ENCODE measurements around the gene CD274. TPM values are rescaled to one million over a fixed set of nuclear protein-coding genes. Genes with fewer than 3 reads are reported as not detected.

Gene CD274
- total and polyA plus RNA-seq, 2 of the 8 experiments (the other 6 are each of a cell fraction or from before 2014, with no cell fraction given): 0.08 to 0.15 TPM

GRCh38 chr9:5453004-5453403 lies 2.7 kb downstream of the CD274 start:
- Histone ChIP-seq H3K56ac (replicated peaks; ENCODE audit: insufficient read length, low read depth, low read length) (no peak overlapping the region), H2BK15ac (ENCODE audit: low read length) (no peak overlapping the region), H3K27ac (ENCODE audit: low read depth, low read length) (no peak overlapping the region), H4K5ac (ENCODE audit: insufficient read length, low read depth, low read length) (no peak overlapping the region), H3K4me2 (ENCODE audit: insufficient read depth in 1 of 2, low read depth in 2 of 2, low read length in 2 of 2) (no peak overlapping the region), H3K23me2 (ENCODE audit: low read depth, low read length) (no peaks in the 10 kb centered on the region; the same call in 1 of the 2 replicates), H3K4me1 (replicated peaks in 1 of 4; ENCODE audit: control insufficient read depth in 3 of 4, insufficient read depth in 4 of 4, low read length in 3 of 4) (peaks cover 0 to 2% (median 0%) of the 10 kb centered on the region in 4 experiments; a peak in 2 of 7 replicates), H3K36me3 (ENCODE audit: control insufficient read depth in 2 of 4, insufficient read depth in 4 of 4, low read length in 3 of 4) (no peaks in the 10 kb centered on the region), H3K79me2 (ENCODE audit: control insufficient read depth in 1 of 2, insufficient read depth in 2 of 2, low read length in 2 of 2) (no peaks in the 10 kb centered on the region), H4K91ac (replicated peaks; ENCODE audit: insufficient read length, low read length) (no peak overlapping the region), H3K27me3 (replicated peaks in 1 of 4; ENCODE audit: control insufficient read depth in 3 of 4, extremely low read depth in 1 of 4, insufficient read depth in 3 of 4, low read length in 3 of 4) (no peaks in the 10 kb centered on the region; a peak in 1 of 7 replicates), H3K4me3 (ENCODE audit: extremely low read depth in 1 of 4, insufficient read depth in 2 of 4, low read depth in 3 of 4, low read length in 4 of 4) (no peak overlapping the region), H4K8ac (ENCODE audit: extremely low read depth, insufficient read depth, low read length) (no peak overlapping the region), H2BK5ac (ENCODE audit: low read depth, low read length) (no peak overlapping the region), H3K9ac (replicated peaks in 1 of 4; ENCODE audit: extremely low read depth in 1 of 4, low read depth in 3 of 4, low read length in 3 of 4) (no peak overlapping the region), H3K14ac (ENCODE audit: insufficient read length) (no peak overlapping the region), H3K23ac (ENCODE audit: insufficient read length) (no peak overlapping the region), H3K79me1 (ENCODE audit: low read depth, low read length) (no peaks in the 10 kb centered on the region), H2AK5ac (ENCODE audit: low read depth, low read length) (no peak overlapping the region), H2AFZ (ENCODE audit: low read length) (no peak overlapping the region), H2BK120ac (replicated peaks; ENCODE audit: low read depth, low read length) (no peak overlapping the region), H3K4ac (replicated peaks; ENCODE audit: insufficient read length, low read depth, low read length) (no peak overlapping the region), H3K18ac (ENCODE audit: extremely low read depth, low read length) (no peak overlapping the region), H3K9me3 (ENCODE audit: insufficient read depth in 2 of 2, low read depth in 1 of 2, low read length in 1 of 2) (no peaks in the 10 kb centered on the region), H2BK20ac (ENCODE audit: low read length) (no peak overlapping the region), H4K20me1 (replicated peaks in 1 of 2; ENCODE audit: control insufficient read depth in 1 of 2, insufficient read depth in 2 of 2, low read length in 2 of 2) (no peaks in the 10 kb centered on the region), H2BK12ac (ENCODE audit: low read depth, low read length) (no peak overlapping the region)
- no peak for DNase-seq (ENCODE audit: low read depth in 1 of 2, low spot score in 2 of 2)
- TF ChIP-seq CREB1 (IDR thresholded peaks at IDR 0.05) (no peak), GTF2F1 (IDR thresholded peaks at IDR 0.05; ENCODE audit: borderline replicate concordance, low read depth, low read length) (no peak)
- no peak for FAIRE-seq
- 91% methylated on average over 2 of the region's 2 CpGs; no CpG with 5 or more reads in 1 of the 2 experiments for WGBS, 2 experiments (ENCODE audit: extremely low coverage in 1 of 2, insufficient coverage in 1 of 2, insufficient read length in 1 of 2, insufficient replicate concordance in 2 of 2, low coverage in 1 of 2, low lambda C conversion rate in 2 of 2, missing lambda C conversion rate in 1 of 2)
- ChIA-PET CTCF (ENCODE audit: partially characterized antibody) (no interaction called here), POLR2A (ENCODE audit: partially characterized antibody) (no interaction called here)
